GM18873 (cell line): ENCODE results near the gene FGF18.
"Not testable (repeated sequence)": the region's sequence is repeated elsewhere in the genome, so short reads cannot be mapped to it uniquely, and the experiment has no call there.

Source experiments
- ATAC-seq: cut with Tn5 transposase; IDR thresholded peaks from one replicate; pipeline ENCODE4 v1.9.1; 2021; ENCODE audit warnings: mild to moderate bottlenecking, moderate library complexity, moderate number of reproducible peaks; ENCODE audit not compliant: unreplicated experiment, low FRiP score

FGF18 gene

GRCh38 chr5:171398660-171399059 is 20.8 kb upstream of the FGF18 start:
- not testable (repeated sequence) for ATAC-seq

DNA sequence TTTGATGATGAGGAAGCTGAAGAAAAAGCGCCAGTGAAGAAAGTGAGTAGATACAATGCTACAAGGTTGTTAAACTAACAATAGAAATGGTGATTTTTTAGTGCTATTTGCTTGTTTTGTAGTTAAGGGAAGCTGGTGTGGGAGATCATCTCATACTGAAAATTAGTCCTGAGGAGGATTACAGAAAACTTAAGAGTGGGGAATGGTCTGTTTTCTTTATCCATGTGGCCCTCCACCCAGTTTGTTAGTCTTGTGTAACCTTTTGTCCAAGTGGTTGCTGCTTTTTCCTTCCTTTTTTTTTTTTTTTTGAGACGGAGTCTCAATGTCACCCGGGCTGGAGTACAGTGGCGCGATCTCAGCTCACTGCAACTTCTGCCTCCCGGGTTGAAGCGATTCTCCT is 19.3 kb upstream of the FGF18 start:
- ATAC-seq: no peak

DNA sequence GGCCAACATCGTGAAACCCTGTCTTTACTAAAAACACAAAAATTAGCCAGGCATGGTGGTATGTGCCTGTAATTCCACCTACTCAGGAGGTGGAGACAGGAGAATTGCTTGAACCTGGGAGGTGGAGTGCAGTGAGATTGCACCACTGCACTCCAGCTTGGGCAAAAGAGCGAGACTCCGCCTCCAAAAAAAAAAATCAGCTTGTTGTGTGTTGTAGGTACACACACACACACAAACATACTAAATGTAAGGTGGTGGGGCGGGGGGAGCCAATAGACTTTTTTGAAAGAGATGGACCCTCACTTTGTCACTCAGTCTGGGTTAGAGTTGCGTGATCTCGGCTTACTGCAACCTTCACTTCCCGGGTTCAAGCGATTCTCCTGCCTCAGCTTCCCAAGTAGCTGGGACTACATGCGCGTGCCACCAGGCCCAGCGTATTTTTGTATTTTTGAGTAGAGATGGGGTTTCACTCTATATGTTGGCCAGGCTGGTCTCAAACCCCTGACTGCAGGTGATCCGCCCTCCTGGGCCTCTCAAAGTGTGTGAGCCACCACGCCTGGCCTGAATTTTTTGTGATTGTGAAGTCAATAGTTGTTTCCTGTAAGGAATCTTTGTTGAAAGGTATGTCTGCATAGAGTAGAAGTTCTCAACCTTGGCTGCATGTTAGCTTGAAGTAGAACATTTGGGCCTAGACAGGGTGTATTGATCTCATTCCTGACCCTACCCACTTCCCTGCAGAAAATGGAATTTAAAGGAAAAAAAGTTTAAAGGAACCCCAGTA is 18.1 kb upstream of the FGF18 start:
- ATAC-seq: no peak

GRCh38 chr5:171402751-171403150 is 16.7 kb upstream of the FGF18 start:
- ATAC-seq: not testable (repeated sequence)

DNA sequence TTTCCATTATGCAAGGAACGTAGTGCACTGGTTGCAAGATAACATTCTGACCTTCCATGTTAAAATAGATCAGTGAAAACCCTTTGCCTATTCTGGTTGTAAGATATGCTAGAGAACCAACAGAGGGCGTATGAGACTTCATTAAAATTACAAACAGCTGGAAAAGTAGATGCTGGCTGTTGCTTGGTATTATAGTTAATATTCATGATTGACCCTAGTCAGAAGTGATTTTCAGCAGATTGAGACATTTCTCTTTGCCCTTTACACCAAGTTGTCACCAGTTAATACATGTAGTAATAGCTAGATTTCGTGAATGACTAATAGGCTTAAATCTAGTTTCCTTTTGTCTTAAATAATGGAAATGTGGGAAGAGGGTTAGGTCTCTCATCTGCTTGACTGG is 13.8 kb upstream of the FGF18 start:
- no peak for ATAC-seq

DNA sequence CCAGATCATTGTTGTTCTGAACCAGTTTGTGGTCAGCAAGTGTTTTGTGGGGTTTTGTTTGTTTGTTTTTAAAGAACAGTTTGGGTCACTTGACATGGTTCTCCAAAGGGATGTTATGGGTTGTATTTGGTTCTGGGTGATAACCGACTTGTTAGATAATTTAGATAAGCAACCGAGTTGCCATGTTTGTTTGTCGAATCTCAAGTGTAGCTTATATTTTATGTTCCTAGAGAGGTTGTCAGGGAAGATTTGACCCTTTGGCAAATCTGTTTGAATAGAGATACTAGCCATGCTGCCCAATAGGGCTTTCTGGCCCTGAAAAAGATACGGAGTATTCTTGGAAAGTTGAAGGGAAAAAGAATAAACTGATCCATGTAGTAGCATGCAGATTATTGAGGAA is 12.2 kb upstream of the FGF18 start:
- ATAC-seq: no peak

GRCh38 chr5:171409164-171410136 is 10.0 kb upstream of the FGF18 start:
- no peak for ATAC-seq

DNA sequence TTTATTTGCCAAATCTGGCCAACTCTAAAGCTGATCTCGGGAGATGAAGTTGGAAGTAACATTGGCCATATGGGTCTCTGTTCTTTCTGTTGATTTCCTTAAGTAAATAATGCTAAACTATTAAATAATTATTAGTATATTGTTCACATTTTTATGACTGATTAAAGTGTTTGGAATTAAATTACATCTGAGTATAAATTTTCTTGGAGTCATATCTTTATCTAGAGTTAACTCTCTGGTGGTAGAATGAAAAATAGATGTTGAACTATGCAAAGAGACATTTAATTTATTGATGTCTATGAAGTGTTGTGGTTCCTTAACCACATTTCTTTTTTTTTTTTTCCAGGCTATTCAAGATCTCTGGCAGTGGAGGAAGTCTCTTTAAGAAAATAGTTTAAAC is 9.3 kb upstream of the FGF18 start:
- ATAC-seq: no peak

DNA sequence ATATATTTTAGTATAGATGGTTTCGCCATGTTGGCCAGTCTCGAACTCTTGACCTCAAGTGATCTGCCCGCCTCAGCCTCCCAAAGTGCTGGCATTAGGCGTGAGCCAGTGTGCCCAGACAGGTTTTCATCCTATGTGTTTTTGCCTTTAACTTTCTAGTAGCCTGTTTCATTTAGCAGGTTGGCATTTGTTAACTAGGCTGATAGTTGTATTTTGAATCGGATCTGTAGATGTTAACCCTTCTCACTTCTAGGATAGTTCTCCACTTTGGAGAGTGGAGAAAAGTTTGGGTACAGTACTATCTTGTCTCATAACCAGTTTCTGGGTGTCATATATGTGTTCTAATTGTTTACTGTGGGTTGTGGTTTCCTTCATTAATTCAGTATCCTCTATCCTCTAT is 7.3 kb upstream of the FGF18 start:
- ATAC-seq: no peak

GRCh38 chr5:171413153-171413910 is 6.1 kb upstream of the FGF18 start:
- ATAC-seq: no peak

GRCh38 chr5:171413993-171414392 is 5.5 kb upstream of the FGF18 start:
- not testable (repeated sequence) for ATAC-seq

DNA sequence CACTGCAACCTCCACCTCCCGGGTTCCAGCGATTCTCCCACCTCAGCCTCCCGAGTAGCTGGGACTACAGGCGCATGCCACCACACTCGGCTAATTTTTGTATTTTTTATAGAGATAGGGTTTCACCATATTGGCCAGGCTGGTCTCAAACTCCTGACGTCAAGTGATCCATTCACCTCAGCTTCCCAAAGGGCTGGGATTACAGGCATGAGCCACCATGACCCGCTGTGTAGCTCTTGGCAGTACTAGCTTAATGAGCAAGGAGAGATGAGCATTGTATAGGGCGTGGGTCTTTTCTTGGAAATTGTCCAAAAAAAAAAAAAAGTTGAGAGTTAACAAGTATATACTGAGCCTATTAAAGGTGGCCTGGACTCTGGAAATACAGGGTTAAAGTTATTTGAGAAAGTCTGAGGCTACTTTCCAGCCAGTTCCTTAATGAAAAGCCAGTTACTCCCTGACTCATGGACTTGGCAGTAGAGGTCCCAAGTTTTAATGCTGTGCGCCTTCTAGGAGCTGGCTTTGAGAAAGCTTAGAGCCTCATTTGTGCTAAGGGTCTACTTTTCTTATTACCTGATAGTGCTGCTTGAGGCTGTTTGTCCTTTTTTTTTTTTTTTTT is 4.2 kb upstream of the FGF18 start:
- ATAC-seq: no peak

- no peak for ATAC-seq
These were observed 3.0 kb upstream of the FGF18 start for GRCh38 chr5:171416160-171417049.

GRCh38 chr5:171418316-171418981 is 998 bp upstream of the FGF18 start:
- peak; percentile 50 for ATAC-seq

GRCh38 chr5:171419688-171420430 is 412 bp downstream of the FGF18 start:
- no peak for ATAC-seq

GRCh38 chr5:171420431-171421241 is 1.2 kb downstream of the FGF18 start:
- no peak for ATAC-seq
